Left lobe of liver (tissue), 2 donors: Measurements from ENCODE around the gene SORT1. TPM values are rescaled to one million over a fixed set of nuclear protein-coding genes. Genes with fewer than 3 reads are reported as not detected.
"Not testable (repeated sequence)": the region's sequence is repeated elsewhere in the genome, so short reads cannot be mapped to it uniquely, and the experiment has no call there.

Experiments used
- ATAC-seq: fragments of 200-7000 bp; cut with Tn5 transposase; one replicate; pipeline ENCODE4 v1.9.1; 2020; ENCODE audit warnings: mild to moderate bottlenecking, moderate library complexity
- DNase-seq: peaks from one replicate; pipeline ENCODE4 v3.0.0-alpha.2; 2020; ENCODE audit warnings: low spot score
- total RNA-seq: library from RNA; stranded (reverse); gene quantifications from one replicate; pipeline ENCODE4 v1.2.1, GENCODE V29; 2021
- donor health status: DM: no; HTN: no; CAD: no; lungs with moderate emphysema.
- donor health status: DM: no; HTN: yes; CAD: no.

Gene SORT1
- total RNA-seq, 1 donor from 2014 or later = 3.6 TPM

DNA sequence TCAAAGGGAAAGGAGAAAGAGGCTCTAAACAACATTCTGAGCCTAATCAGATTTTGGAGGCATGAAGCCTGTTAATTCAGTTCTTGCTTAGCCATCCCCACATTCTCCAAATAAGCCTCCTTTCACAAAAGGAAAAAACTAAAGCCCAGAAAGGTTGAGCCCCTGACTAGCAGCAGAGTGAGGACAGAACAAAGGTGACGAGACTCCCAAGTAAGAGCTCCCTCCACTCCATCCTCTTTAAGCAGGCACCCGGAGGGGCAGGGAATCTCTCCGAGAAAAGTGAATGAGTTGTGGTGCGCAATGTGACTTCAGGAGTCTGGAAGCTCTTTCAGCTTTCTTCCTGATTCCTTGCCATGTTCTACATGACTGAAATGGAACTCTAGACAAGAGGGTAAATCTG is 47.5 kb downstream of the SORT1 start:
- ATAC-seq (no peak), DNase-seq (no peak)

DNA sequence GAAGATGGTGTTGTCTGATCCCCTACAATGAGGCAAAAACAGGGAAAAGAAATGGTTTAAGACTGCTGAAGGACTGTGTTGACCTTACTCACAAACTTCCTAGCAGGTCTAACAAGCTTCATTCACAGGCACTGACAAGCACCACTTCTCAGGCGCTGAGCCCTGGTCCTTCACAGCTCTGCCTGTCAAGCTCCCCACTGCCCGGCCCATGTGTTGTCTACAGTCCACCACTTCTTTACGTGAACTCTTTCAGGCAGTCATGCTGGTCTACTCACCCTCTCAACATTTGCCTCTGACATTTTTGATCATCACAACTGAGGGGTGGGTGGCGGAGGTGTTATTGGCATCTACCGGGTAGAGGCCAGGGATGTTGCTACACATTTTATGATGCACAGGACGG is 50.2 kb downstream of the SORT1 start:
- no peak for DNase-seq
- ATAC-seq = no peak

DNA sequence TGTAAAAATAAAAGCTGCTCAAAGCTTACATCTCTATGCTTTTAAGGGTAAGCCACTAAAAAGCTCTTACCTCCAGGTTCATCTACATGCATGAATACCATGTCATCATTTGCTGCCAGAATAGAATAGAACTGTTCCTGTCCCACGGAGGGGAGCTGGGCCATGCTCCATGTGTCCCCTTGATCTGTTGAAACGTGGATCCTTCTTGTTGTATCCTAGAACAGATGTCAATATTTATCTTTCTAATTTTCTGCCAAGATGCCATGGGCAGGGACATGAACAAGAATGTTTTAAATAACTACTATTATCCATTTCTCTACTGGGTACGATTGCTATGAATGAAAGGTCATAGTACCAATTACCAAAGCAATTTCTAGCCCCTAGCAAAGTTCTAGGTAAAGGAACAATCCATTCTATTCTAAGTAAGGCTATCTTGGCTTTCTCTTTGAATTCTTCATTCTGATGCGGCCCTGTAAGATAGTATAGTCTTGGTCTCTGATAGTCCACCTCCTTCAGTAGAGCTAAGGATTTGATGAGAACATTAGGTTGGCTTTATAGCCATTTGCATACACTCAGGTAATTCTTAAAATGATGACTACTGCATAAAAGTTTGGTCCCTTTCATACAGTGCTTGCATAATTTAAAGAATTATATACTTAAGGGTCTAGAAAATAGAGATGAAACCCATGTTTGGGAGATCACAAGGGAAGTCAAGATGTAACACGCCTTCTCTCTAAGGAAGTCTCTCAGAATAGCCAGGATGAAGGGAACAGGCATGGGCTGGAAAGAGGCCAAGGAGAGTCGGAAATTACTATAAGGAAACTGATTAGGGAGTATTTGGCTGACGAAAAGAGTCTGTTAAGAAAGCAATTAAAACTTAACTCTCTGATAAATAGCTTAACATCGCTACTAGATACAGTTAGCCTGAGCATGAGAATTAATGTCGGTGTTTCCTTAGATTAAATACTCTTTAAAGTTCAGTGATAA is 55.5 kb downstream of the SORT1 start:
- ATAC-seq = peak; percentile 64

DNA sequence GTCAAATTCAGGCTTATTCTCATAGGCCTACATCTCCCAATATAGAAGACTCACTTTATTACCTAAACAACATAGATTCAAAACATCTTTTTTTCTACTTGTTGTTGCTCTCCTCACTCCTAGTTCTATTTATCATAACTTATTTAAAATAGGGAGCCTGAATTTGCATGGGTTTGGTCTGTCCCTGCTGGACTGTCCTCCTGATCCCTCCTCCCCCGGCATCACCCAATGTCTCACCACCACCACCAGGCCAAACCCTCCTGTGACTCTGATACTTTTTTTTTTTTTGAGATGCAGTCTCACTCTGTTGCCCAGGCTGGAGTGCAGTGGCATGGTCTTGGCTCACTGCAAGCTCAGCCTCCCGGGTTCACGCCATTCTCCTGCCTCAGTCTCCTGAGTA is 59.1 kb downstream of the SORT1 start:
- ATAC-seq (no peak), DNase-seq (no peak)

More for the DNA sequence above, 55.5 kb downstream of the SORT1 start:
- DNase-seq = no peak

DNA sequence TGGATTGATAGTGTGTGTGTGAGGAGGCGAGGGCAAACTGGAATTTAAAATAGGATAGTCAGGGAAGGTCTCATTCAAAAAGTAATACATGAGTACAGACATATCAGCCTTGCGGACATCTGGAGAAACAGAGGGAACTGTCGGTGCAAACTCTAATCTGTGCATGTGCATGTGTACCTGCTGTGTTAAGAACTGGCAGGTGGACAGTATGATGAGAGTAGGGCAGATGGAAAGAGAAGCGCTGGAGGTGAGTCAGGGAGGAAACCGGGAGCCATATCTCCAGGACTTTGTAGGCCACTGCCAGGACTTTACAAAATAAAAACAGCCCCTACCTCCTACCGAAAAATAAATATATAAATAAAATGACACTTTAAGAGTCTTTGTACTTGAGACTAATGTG is 59.6 kb downstream of the SORT1 start:
- no peak for ATAC-seq
- no peak for DNase-seq

DNA sequence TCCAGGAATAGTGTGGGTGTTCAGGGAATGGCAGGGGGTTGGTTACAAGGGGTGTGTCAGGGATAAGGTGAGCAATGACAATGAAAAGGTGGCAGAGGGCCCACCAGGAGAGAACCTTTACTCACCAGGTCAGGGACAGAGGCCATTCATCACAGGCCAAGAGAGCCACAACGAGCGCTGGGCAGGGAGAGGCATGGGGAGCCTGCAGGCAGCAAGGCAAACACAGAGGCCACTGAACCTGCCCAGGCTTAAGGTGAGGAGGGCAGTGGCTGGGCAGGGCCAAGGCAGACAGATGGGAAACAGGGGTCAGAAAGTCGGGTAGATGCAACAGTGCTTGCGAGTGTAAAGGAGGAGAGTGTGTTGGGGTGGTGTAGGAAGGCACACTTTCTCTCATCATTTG is 62.6 kb downstream of the SORT1 start:
- DNase-seq (peak; percentile 45), ATAC-seq (peak; percentile 71)

DNA sequence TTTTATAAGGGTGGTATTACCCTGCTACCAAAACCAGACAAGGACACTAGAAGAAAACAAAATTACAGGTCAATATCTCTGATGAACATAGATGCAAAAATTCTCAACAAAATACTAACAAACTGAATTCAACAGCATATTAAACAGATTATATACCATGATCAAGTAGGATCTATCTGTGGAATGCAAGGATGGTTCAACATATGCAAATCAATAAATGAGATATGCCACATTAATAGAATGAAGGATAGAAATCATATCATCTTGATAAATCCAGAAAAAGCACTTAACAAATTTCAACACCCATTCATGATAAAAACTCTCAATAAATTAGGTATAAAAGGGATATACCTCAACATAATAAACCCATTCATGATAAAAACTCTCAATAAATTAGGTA is 66.6 kb downstream of the SORT1 start:
- DNase-seq (no peak), ATAC-seq (no peak)

DNA sequence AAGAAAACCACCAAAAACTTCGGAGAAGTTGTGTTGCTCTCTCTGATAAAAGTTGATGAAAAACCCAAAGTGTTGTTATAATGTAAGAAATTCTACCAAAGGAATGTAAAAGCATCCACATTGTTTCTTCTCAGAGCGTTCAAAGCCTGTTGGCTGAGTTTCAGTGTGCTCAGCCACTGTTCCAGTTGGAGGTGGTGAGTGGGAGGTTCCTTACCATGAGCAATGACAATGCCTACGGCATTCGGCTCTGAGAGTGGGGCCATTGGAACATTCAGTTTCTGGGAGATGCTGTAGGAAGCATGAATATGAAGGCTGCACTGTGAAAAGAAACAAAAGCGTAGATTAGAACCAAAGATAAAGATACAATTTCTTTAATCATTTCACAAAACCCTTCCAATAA is 70.4 kb downstream of the SORT1 start:
- DNase-seq (peak; percentile 6), ATAC-seq (no peak)

DNA sequence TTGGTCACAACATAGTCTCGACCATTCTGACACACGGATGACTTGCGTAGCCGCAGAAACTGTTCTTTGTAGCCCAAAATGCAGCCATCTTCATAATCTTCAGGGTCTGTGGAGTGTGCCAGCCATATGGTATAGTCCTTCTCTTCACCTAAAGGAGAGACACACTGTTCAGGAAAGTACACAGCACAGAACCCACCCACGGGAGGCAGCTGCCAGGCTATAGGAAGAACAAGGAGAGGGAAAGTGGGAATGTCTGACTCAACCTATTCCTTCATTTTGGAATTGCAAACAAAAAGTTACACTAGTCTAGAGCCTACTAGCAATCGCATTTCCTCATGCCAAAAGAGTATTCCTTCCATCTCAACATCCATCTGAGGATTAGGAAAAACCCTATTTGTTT is 74.7 kb downstream of the SORT1 start:
- peak; percentile 5 for DNase-seq
- ATAC-seq = no peak

DNA sequence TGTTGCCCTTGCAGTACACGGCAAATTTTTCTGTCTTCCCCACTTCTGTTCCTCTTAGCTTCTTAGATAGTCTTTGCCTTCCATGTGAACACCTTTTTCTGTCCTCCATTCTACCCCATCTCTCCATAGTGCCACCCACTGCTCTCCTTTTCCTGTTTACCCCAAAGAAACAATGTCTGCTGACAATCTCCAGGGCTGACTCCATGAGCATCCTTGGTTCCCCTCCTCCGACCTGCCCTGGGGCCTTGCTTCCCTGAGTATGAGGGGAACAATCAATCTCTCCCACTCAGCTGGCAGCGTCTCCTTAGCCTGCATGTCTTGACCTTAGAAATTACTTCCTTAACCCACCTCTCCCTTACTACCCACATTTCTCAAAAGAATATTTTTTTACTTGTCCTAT is 78.6 kb downstream of the SORT1 start:
- DNase-seq (peak; percentile 12), ATAC-seq (no peak)

DNA sequence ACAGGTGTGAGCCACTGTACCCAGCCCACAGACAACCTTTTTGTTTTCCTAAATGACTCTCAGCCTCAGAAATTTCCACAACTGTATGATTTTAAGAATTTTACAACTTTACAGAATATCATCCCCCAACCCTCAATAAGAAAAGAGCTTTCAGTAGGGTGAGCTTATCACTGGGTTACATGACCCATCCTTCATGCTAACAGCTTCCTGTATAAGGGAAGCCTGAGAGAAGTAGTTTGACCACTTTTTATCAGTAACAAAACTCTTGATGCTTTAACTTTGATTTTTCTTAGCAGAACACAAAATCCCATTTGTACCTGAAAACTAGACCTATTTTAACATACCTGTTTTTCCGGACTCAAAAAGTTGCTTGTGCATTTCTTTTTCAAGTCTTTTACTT is 81.2 kb downstream of the SORT1 start:
- ATAC-seq = no peak
- no peak for DNase-seq

DNA sequence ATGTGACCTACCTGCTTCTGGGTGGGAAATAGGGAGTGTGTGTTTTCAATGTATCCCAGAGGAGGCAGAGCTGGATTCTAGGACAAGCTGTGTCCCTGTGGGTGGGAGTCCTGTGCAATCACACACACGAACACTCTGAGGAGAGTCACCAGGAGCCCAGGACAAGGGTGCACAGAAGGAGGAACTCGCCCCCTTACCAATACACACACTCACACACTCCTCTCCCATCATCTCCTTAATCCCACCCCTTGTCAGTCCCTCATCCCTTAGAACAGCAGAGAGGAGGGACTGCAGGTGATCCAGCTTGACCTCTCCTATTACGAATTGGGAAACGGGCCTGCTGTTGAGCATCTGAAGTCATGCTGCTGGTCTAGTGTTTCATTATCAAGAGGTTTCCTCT is 82.4 kb downstream of the SORT1 start:
- DNase-seq (peak; percentile 22), ATAC-seq (no peak)

DNA sequence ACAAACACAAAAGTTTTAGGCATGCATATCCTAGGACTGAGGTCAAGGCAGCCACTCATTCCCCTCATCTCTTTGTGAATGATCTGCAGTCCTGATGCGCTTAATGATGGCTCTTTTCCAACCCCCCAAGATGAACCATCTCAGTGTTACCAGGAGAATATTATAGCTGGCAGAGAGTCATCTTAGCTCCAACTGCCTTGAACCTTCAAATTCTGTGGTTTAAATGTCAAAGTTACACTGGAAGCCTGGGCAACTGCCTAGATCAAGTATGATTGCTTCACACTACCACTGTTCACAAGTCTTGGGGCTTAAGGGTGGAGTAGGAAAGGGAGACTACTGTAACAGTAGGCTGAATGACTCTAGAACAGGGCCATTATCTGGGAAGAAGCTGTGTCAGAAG is 82.9 kb downstream of the SORT1 start:
- no peak for ATAC-seq
- DNase-seq = no peak

DNA sequence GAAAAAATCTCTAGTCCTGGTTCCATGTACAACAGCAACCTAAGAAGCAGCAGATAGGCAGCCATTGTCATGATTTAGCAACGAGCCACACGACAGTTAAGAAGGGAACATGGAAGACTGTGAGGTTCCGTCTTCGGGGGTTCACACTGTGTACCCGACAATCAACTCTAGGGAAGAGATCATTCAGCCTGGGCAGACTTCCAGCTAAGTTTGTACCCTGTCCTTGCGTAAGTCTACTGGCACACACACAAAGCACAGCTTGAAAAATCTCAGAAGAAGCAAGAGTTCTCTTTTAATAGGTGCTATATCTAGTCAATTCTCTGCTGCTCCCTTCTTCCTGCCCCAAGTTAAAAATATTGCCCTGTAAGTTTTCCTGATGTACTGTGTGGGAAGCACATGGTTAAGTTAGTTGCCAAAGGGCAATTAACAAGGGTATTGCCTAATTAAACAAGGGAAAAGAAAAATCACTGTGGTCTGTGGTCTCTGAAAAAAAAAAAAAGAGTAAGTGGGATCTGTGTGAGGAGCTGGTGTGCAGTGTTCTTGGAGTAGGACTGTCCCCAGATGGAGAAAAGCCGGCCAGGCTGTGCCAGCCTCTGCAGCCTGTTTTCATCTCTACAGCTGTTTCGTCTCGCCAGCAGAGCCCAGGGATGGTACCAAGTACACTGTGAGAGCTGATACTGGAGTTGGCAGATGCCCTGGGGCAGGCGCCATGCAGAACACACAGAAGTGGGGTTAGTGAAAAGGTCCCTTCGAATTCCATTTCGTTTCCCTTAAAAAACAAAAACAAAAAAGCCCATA is 84.5 kb downstream of the SORT1 start:
- DNase-seq (peak; percentile 60), ATAC-seq (peak; percentile 87)

DNA sequence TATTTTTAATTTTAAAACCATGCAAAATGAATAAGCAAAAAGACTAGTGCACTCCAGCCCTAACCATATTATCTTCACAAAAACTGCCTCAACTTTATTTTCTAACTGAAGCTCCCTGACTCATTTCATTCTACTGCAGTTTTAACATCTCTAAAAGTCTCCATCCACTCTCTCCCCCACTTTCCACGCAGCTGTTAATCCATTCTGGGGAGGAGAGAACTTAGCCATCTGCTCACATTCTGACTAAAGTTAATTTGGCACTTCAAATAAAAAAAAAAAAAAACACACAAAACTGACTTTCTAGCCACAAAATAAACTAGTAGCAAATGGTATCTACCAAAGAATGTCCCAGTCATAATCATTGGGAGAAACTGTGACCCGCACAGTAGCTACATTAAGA is 85.5 kb downstream of the SORT1 start:
- no peak for DNase-seq

DNA sequence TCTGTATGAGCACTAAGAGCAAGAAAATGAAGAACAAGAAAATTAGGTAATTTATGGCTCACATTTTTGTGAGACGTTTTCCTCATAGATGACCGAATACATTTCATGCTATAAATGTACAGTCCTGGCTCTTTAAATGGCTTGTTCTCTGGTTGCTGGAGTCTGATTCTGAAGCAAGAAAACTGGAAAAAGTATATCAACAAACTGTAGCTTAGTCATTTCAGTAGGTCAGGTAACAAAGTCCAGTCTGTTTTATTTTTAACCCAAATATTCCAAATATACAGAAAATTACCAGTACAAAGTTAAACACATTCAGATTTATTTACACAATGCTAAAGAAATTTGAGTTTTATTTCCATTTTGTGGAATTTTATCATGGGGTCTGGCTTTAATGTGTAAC is 88.4 kb downstream of the SORT1 start:
- peak; percentile 58 for ATAC-seq

More for the DNA sequence above, 85.5 kb downstream of the SORT1 start:
- ATAC-seq = no peak

DNA sequence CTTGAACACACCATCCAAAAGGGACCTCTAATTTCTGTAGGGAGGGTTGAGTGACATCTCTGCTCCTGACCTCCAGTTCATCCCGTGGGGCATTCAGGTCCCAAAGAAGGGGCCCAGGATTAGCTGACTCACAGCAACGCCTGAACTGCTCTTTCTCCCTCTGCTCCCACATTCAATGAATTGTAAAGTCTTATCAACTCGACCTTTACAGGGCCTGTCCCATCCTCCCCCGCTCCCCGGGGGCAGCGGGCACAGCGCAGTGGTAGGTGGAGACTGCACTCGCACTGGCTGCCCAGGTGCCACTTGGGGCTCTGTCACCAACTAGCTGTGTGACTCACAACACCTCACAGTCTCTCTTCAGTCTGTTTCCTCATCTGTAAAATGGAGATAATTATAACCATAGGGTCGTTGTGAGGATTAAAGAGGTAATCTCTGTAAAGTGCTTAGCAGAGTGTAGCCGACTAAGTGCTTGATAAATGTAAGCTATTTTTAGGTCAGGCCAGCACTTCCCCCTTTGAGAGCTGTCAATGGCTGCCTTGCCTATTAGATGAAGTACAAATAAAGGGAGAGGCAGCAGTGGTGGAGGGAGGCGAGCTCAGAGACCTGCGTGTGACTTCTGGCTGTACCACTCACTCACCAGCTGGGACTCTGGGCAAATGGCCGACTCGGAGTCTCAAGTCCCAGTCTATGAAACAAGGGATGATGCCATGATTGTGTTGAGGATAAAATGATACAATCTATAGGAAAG is 90.3 kb downstream of the SORT1 start:
- ATAC-seq (no peak), DNase-seq (no peak)

More for the DNA sequence above, 88.4 kb downstream of the SORT1 start:
- DNase-seq = no peak

DNA sequence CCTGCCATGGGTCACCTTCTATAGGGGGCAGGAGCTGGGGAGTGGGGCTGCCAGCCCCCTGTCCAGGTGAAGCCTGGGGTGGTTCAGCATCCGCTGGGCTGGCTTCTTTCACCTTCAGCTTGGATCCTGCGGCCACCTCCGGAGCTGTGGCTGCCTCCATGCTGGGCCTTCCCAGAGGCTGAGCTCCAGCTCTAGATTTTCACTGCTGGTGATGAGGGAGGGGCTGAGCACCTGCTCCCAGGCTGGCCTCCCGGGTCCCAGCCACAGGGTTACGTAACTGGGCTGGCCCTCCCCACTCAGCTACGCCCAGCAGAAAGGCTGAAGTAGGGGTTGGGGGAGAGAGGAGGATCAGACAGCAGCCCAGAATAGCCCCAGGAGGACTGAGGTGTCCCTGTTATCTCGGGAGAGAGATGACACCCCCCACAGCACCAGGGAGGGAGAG is 90.9 kb downstream of the SORT1 start, which contains the start of gene MYBPHL:
Gene MYBPHL (minus strand): TSS at position 180 of the 442 bp plus-strand sequence. CDS start 20 bp downstream, at position 160.
- ATAC-seq (no peak), DNase-seq (no peak)

DNA sequence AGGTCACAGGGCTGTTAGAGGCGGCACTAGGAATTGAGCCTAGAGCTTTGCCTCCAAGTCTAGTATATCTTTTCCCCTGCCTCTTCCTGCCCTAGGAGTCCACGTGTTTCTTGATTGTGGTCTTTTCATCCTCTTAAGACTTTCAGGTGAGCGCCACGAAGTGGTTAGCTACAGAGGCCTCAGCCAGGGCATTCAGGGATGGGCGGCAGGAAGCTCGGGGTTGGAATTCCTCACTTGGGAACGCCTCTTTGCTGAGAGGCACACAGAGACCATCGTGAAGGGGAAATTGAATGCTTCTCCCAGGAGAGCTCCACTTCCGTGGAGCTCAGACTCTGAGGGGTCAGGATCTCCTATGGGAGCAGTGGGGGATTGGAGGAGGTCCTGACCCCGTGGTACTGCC is 91.7 kb downstream of the SORT1 start:
- not testable (repeated sequence) for ATAC-seq, DNase-seq

DNA sequence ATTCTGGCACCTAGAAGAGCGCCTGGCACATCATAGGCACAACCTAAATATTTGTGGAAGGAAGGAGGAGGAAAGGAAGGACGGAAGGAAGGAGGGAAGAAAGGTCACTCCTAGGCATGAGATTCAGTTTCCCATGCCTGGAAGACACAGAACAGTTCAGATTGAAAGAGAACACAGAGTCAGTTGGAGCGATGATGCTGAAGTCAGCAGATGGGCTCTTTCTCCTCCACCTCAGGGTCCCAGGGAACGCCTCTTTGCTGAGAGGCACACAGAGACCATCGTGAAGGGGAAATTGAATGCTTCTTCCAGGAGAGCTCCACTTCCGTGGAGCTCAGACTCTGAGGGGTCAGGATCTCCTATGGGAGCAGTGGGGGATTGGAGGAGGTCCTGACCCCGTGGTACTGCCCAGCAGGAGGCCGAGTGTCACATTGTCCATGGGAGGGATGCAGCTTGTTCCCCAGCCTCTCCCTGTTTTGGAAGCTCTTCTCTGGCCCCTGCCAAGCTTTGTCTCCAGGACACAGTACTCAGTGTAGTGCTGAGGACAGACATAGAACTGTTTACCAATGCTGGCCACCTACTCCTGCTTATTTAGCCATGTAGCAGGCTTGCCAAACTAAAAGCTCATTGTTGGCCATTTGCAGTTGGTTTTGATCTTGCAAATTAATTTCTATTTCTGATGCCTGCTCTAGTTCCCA is 93.3 kb downstream of the SORT1 start:
- ATAC-seq = peak; percentile 30

More for the DNA sequence above, 93.3 kb downstream of the SORT1 start:
- no peak for DNase-seq
